ENCODE results near the gene CDK11B.

Gene CDK11B

DNA sequence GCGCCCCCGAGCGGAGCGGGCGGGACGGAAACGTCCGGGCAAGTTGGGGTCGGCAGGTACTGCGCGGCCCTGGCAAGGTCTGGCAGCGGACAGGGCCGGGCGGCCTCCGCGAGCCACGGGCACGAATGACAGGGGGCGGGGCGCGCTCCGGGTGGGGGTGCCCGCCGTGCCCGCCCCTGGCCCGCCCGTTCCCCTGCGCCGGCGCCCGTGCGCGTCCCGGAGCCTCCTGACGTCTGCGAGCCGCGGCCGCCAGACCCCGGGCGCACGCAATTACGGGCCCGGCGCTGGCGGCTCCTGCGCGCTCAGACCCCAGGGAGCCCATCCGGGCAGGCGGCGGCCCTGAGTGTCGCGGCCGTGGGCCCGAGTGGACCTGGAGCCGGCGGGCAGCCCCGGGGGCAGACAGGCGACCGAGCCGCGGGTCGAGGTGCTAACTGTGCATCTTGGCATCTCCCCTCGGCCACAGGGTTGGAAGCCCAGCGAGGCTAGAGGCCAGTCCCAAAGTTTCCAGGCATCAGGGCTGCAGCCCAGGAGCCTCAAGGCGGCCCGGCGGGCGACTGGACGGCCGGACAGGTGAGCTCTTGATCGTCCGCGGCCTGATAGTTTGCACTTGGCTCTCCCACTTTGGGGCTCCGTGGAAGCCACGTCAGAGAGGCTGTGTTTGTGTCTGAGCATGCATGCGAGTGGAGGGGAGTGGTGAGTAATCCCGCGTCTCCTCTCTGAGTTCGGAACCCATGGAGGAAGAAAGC is 42.6 kb downstream of the CDK11B start:
- no peak for DNase-seq (ENCODE audit: low read depth in 2 of 2)

DNA sequence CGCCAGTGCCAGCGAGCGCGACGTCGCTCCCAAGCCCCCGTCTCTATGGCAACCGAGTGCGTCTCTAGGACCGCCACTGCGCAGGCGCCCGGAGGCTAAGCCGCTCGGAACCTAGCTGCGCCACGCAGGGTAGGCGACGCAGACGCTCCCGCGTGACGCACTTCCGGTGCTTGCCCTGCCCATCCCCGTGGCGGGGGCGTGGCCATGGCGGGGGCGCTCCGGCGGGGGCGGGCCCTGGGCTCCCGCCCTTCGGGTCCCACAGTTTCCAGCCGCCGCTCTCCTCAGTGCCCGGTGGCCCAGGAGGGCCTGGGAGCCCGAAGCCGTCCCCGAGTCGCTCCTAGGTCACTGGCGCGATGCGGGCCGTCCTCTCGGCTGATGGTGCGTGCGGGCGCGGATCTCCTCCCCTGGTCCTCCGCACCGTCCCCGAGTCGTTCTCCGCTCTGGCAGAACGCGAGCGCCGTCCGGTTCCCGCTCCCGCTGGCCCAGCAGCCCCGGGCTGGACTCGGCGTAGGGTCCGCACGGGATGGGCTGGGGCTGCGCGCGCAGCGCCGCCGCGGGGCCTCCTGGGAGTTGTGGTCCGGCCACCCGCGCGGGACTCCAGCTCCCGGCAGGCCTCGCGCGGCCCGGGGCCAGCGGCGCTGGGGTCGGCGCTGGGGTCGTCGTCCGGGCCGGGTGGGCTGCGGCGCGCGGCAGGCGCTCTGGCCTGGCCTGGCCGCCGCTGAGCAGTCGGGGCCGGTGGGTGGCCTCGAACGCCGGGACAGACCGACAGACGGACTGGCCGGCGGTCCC is 43.4 kb downstream of the CDK11B start, which contains the start of gene MIB2:
Gene MIB2, plus strand, starts transcription at position 245 of the 789 bp plus-strand sequence. CDS start 7,953 bp downstream, outside the sequence.
- peak; percentile 94 to 98 for DNase-seq (ENCODE audit: low read depth in 2 of 2)

DNA sequence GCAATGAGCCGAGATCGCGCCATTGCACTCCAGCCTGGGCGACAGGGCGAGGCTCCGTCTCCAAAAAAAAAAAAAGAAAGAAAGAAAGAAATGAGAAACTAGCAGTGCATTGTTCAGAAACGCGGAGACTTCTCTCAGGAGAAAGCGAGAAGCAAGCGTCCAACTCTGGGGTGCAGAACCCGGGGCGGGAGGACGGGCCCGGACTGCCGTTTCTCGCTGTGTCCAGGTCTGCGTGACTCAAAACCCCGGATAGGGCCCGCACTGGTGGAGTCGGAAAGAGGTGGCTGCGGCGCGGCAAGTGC is 43.9 kb downstream of the CDK11B start:
- DNase-seq (ENCODE audit: low read depth in 2 of 2), result no peak

DNA sequence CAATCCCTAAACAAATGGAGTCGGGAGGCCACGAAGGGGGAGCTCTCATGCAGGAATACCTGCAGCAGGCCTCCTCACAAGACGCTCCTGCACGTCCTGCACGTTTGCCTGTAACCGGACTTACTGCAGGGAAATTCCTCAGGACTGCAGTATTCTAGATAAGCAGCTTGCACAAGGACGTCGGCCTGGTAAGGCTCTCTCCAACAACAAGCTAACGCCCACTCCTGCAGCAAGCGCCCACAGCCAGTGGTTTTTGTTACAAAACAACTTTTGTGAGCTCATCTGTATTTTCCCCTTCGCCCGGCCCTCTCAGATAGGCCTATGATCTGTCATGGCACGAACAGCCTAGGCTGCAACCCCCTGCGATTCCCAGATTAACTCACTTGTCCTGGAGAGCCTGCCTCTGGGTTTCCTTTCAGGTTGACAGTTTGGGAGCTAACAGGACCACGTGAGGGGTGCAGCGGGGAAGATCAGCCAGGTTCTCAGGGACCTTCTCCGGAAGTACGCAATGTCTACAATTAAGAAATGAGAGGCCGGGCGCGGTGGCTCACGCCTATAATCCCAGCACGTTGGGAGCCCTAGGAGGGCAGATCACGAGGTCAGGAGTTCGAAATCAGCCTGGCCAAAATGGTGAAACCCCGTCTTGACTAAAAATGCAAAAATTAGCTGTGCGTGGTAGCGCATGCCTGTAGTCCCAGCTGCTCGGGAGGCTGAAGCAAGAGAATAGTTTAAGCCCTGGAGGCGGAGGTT is 44.4 kb downstream of the CDK11B start:
- peak; percentile 37 to 42 for DNase-seq (ENCODE audit: low read depth in 2 of 2)

DNA sequence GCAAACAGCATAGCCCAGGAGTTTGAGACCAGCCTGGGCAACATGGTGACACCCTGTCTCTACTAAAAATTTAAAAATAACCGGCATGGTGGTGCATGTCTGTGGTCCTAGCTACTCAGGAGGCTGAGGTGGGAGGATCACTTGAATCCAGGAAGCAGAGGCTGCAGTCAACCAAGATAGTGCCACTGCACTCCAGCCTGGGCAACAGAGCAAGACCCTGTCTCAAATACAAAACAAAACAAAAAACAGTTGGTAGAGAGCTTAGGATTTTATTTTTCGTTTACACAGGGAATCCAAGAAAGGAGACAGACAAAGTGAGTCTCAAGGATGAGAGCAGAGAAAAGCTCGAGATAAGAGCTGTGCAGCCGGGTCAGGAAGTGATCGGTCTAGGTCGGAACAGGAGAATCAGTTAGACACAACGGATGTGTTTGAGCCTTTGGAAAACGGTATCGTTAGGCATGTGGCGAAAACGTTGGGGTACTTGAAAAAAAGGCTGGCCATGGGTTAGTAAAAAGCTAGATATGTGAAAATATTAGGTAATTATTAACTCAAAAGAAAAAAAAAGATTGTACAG is 45.2 kb downstream of the CDK11B start:
- DNase-seq (ENCODE audit: low read depth in 2 of 2), result no peak

DNA sequence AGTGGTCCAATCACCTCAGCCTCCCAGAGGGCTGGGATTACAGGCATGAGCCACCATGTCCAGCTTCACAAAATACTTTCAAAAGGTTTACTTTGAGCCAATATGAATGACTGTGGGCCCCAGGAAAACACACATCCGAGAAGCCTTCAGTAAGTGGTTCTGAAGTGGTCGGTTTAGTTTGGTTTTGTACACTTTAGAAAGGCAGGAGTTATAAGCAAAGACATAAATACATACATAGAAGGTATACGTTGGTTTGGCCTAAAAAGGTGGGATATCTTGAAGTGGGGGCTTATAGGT is 46.8 kb downstream of the CDK11B start:
- no peak for DNase-seq (ENCODE audit: low read depth in 2 of 2)

DNA sequence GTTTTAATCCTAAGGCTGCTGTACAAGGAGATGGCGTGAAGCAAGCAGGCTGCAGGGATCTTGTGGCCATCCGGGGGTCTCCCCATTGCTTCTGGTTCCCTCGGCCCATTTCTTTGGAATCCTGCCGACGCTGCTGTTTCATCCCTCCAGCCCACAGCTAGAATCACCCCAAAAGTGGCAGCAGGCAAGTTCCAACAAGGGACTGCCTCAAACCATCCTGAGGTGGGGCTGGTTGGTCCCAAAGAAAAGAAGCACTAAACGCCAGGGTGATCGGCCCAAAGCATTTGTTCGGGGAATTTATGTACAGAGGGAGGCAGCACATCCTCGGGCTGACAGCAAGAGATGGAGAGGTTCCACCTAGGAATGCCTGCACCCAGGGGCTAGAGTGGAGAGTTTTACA is 48.0 kb downstream of the CDK11B start:
- DNase-seq (ENCODE audit: low read depth in 2 of 2), result no peak

DNA sequence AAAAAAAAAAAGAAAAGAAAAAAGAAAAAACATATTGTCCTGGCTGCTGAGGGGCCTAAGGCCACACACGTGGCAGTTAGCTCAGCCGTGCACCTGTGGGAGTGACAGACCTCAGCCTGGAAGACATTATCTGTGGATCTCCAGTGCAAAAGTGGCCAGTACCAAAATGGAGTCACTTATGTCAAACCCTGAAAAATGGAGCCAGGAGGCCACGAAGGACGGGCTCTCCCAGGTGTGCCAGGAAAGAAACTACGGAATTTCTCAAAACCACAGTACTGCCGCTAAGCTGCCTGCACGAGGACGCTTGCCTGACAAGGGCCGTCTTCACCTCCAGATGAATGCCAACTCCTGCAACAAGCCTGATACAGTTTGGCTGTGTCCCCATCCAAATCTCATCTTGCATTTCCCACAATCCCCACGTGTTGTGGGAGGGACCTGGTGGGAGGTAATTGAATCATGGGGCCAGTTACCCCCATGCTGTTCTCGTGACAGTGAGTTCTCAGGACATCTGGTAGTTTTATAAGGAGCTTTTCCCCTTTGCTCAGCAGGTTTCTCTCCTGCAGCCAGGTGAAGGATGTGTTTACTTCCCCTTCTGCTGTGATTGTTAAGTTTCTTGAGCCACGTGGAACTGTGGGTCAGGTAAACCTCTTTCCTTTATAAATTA is 48.9 kb downstream of the CDK11B start:
- DNase-seq (ENCODE audit: low read depth in 2 of 2), result no peak

DNA sequence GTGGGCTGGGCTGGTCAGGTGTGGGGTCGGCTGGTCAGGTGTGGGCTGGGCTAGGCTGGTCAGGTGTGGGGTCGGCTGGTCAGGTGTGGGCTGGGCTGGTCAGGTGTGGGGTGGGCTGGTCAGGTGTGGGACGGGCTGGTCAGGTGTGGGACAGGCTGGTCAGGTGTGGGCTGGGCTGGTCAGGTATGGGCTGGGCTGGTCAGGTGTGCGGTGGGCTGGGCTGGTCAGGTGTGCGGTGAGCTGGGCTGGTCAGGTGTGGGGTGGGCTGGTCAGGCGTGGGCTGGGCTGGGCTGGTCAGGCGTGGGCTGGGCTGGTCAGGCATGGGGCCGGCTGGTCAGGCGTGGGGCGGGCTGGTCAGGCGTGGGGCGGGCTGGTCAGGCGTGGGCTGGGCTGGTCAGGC is 52.6 kb downstream of the CDK11B start:
- no peak for DNase-seq (ENCODE audit: low read depth in 2 of 2)

DNA sequence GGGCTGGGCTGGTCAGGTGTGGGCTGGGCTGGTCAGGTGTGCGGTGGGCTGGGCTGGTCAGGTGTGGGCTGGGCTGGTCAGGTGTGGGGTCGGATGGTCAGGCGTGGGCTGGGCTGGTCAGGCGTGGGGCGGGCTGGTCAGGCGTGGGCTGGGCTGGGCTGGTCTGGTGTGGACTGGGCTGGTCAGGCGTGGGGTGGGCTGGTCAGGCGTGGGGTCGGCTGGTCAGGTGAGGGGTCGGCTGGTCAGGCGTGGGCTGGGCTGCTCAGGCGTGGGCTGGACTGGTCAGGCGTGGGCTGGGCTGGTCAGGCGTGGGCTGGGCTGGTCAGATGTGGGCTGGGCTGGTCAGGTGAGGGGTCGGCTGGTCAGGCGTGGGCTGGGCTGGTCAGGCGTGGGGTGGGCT is 53.1 kb downstream of the CDK11B start:
- DNase-seq (ENCODE audit: low read depth in 2 of 2), result no peak

DNA sequence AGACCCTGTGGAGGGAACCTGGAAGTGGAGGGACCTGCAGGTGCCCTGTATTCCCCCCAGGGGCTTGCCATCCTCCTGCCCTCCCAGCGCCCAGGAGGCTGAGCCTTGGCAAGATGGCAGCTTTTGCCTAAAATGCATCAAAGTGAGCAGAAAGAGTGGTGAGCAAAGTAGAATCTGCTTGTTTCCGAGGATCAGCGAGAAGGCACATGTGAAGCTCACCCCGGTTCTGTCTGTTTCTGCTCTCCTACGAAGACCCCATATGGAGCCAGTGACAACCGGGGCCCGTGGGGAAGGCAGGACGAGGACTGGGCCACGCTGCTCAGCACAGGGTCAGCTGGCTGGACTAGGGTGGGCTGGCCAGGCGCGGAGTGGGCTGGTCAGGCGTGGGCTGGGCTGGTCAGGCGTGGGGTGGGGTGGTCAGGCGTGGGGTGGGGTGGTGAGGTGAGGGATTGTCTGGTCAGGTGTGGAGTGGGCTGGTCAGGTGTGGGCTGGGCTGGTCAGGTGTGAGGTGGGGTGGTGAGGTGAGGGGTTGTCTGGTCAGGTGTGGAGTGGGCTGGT is 53.7 kb downstream of the CDK11B start:
- DNase-seq (ENCODE audit: low read depth in 2 of 2), result no peak

DNA sequence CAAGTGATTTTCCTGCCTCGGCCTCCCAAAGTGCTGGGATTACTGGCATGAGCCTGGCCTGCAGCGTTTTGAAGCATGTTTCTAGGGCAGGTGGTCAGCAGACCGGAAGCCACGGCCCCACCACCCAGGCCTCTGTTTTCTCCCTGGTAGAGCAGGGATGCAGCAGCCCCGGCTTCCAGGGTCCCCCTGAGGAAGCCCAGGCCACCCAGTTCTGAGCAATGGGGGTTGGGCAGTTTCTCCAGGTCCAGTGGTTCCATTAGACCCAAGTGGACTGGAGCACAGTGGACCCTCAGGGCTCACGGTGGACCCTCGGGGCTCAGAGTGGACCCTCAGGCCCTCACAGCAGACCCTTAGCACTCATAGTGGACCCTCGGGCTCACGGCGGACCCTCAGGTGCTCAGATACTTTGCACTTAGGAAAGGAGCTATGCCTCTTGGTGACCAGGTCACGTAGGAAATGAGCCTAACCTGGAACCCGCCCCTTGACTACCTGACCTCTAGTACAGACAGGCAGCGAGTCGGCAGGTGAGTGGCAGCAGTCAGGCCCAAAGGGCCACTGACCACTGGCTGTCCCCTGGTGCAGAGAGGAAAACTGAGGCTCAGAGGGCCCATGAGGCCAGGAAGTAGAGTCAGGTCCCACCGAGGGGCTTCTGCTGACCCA is 54.3 kb downstream of the CDK11B start:
- no peak for DNase-seq (ENCODE audit: low read depth in 2 of 2)

DNA sequence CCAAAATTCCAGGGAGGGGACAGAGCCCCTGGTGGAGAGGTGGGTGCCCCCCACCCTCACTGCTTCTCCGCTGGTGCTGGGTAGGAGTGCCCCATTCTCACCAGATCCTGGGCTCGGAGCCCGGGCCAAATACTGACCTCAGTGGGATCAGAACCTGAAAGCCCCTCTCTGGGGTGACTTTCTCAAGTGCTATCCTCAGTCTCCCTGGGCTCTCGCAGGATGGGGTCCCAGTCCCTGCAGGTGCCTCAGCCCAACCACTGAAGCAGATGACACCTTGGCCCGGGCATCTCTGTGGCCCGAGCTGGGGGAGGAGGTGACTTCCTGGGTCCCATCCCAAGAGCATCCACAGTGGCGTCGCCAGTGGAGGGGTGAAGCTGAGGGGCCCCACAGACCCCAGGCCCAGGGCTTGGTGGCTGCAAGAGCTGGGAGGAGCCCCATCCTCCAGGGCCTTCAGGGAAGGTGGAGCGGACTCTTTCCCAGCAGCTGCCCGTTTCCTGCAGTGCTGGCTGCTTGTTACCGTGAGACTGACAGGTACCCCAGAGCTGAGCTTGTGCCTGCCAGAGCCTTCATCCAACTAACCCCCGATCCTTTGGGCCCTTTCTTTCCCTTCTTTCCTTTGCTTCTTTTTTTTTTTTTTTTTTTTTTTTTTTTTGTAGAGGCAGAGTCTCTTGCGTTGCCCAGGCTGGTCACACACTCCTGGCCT is 55.0 kb downstream of the CDK11B start:
- DNase-seq (ENCODE audit: low read depth in 2 of 2), result no peak

DNA sequence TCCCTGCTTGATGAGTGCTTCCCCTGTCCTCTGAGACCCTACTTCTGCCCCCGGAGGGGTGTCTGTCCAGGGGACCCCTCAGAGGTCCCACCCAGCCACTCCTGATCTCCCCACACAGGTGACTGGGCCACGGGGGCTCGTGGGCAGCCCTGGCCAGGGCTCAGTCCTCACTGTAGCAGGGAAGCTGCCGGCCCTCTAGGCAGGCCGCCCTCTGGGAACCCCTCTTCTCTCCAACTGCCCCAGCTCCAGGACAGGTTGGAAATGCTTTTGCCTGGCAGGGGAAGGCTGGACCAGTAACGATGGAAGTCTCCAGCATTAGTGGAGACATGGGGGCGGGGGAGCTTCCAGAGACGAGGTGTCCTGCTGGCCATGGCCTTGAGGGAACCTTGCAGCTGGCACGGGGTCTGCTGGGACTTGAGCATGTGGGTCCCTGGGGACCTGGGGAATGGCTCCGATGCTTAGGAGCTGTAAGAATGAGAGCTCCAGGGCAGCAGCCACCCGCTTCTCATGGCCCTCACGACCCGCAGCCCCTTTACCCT is 55.8 kb downstream of the CDK11B start:
- no peak for DNase-seq (ENCODE audit: low read depth in 2 of 2)

DNA sequence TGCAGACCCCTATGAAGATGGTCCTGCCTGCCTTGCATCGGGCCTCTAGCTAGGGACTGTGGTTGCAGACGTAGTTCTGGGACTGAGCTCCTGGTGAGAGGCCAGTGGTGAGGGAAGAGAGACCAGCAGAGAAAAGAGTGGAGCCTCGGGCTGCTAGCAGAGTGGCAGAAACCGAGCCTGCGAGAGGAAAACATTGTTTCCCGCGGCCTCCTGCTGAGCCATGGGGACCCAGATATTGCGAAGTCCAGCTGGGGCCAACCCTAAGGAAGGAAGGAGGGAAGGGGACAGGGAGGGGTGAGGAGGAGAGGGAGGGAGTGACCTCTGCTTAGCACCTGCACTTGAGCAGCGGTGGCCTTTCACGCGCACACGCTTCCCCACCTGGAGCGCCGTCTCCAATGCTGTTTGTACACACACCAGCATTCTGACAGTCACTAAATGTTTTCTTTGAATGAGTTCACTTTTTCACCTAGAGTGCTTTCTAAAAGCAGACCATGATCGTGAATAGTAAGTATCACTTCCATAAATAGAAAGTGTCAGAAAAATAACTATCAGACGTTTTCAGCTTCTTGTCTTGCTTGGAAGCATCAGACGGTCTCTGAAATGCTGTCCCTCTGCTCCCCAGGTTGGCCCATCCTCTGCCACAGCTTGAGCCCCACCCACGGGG is 56.4 kb downstream of the CDK11B start:
- DNase-seq (ENCODE audit: low read depth in 2 of 2), result no peak

DNA sequence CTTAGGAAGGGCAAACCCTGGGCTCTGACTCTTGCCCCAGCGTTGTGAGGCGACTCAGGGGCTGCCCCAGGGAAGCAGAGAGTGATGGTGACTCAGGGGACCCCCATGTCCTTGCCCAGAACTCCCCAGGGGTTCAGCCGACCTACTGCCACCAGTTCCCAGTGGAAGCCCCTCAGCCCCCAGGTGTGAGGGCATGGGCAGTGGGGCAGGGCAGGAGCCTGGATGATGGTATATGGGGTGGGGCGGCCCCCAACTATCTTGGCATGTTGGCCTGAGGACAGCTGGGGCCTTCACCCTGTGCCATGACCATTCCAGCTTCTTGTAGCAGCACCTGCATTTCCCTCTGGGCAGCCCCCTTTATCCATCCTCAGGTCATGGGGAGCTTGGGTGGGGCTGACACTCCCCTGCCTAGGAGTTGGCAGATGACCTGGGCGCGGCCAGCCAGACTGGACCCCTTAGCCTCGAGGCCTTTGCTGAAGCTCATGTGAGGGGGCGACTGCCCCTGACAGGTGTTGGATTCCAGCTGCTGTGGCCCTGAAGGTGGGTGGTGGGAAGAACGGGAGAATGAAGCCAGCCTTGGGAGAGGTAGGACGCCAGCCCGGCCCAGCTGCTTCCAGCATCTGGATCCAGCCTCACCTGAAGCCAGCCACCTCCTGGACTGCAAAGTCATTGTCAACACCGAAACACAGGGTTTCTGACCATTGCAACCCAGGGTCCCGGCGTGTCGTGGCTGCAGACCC is 57.1 kb downstream of the CDK11B start:
- DNase-seq (ENCODE audit: low read depth in 2 of 2), result no peak

DNA sequence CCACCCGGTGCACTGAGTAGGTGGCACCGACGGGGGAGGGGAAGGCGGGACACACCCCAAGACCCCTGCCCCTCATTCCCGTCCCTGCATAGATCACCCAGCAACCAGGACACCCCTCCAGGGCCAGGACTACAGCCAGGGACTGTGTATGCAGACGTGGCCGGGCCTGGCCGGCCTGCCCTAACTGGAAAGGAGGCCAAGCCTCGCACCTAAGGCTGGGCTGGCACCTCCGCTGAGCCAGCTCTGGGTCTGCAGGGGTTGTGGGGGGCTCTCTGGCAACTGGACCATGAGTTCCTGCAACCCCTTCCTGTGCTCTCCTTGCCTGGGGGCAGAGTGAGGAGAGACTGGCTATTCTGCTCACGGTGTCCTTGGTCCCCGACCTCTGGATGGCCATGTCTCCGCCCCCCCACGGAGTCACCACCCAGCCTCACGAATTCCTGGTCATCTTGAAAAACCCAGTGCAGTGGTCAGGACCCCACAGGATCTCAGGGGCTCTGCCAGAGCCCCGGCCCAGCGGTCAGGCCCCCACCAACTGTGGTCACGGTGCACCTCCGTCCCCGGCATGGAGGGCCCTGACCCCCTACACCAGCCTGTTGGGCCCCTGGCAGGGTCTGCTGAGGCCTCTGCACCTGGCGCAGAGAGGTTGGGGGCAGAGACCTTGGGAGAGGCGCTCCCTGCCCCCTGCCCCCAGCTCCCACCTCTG is 57.8 kb downstream of the CDK11B start:
- DNase-seq (ENCODE audit: low read depth in 2 of 2), result no peak
